Measurements from ENCODE around the gene SNX8.
A peak's percentile ranks its signal among the peaks of the same experiment; 100 is the strongest.

Gene SNX8

DNA sequence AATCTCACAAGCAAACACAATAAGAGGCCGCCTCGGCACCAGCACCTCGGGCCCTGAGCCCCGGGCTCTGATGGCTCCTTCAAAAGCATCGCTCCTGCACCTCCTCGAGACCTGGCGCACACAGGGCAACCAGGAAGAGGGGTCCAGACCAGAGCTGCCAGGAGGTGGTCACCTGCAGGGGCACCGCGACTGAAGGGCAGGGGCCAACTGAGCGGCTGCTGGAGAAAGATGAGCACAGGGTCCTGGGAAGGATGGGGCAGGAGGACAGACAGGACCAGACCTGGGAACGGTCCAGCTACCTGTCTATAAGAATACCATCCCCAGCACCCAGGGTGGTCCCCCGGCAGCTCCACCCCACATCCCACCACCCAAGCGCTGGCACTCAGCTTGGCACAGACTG lies 102.3 kb downstream of the SNX8 start:
- no peak overlapping the region for H3K4me3 ChIP-seq (replicated peaks; ENCODE audit: low read depth, low read length)
- no peak for TF ChIP-seq CTCF (IDR thresholded peaks at IDR 0.05; ENCODE audit: low read length, missing control alignments)
- DNase-seq (ENCODE audit: low read depth) = no peak

GRCh38 chr7:2211259-2211880 lies 102.9 kb downstream of the SNX8 start:
- H3K4me3 ChIP-seq (replicated peaks; ENCODE audit: low read depth, low read length) = no peak overlapping the region
- no peak for DNase-seq (ENCODE audit: low read depth)
- no peak for TF ChIP-seq CTCF (IDR thresholded peaks at IDR 0.05; ENCODE audit: low read length, missing control alignments)

GRCh38 chr7:2210551-2211258 lies 103.5 kb downstream of the SNX8 start:
- H3K4me3 ChIP-seq (replicated peaks; ENCODE audit: low read depth, low read length) = no peak overlapping the region
- TF ChIP-seq CTCF (IDR thresholded peaks at IDR 0.05; ENCODE audit: low read length, missing control alignments) = no peak
- no peak for DNase-seq (ENCODE audit: low read depth)

- H3K4me3 ChIP-seq (replicated peaks; ENCODE audit: low read depth, low read length) = no peak overlapping the region
- DNase-seq (ENCODE audit: low read depth) = no peak
- no peak for TF ChIP-seq CTCF (IDR thresholded peaks at IDR 0.05; ENCODE audit: low read length, missing control alignments)
These were observed 104.3 kb downstream of the SNX8 start for GRCh38 chr7:2209961-2210323.

- peak; percentile 84 for TF ChIP-seq CTCF (IDR thresholded peaks at IDR 0.05; ENCODE audit: low read length, missing control alignments)
- no peak overlapping the region for H3K4me3 ChIP-seq (replicated peaks; ENCODE audit: low read depth, low read length)
- DNase-seq (ENCODE audit: low read depth) = peak; percentile 78
These were observed 104.9 kb downstream of the SNX8 start for GRCh38 chr7:2209146-2209960.

GRCh38 chr7:2208712-2209111 lies 105.5 kb downstream of the SNX8 start:
- DNase-seq (ENCODE audit: low read depth) = no peak
- TF ChIP-seq CTCF (IDR thresholded peaks at IDR 0.05; ENCODE audit: low read length, missing control alignments) = no peak
- no peak overlapping the region for H3K4me3 ChIP-seq (replicated peaks; ENCODE audit: low read depth, low read length)

Measured in fibroblast of pulmonary artery (primary cell).